HG03521 (cell line): Measurements from ENCODE around the gene ORC4.

Source experiments
- ATAC-seq: cut with Tn5 transposase; IDR thresholded peaks from one replicate; pipeline ENCODE4 v1.9.1; 2021; ENCODE audit warnings: mild to moderate bottlenecking, moderate library complexity; ENCODE audit not compliant: unreplicated experiment

The ORC4 gene

DNA sequence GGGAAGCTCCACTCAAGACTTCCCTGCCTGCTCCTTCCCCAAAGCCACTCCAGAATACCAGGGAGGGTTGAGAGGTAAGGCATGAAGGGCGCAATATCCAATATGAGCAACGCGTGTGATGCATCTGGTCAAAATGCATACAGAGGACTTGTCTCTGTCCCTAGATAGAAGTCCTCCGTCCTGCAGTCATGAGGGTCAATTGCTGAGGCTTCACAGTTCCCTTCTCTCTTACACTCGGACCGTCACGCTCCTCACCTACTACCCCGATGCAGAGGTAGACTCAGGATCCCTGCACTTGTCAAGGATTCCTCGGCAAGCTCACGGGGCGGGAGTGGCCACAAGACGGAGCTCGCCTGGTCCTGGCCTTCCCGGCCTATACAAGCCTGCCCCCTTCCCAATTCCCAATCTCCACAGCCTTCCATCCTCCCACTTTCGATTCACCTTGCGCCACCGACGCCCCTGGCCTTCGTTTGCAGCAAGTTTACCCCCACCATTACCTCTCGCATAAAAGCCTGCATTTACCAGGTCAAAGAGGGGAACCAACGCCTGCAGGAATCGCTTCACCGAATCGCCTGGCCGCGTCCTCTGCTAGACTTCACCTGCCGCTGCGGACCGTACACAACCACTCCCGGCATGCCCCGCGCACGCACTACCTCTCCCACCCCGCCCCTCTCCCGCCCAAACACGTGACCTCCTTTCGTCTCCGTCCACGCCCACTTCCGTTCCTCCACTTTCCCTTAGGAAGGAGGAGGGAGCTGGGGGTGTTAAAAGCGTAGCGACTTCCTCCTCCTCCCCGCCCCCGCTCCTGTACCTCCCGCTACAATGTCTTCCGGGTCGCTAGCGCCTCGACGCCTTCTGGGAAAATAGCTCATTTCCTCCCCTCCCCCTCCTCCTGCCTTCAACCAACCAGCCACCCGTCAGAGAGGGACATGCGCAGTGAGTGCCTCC lies at the start of gene ORC4:
Gene ORC4, minus strand, starts transcription at position 627 of the 948 bp plus-strand sequence. CDS start 44,779 bp downstream, outside the sequence.
- peak; percentile 79 for ATAC-seq

GRCh38 chr2:148067801-148068200 lies 47.3 kb upstream of the ORC4 start:
- ATAC-seq: no peak

GRCh38 chr2:148065936-148066335 lies 45.4 kb upstream of the ORC4 start:
- ATAC-seq: no peak

- no peak for ATAC-seq
Measured at GRCh38 chr2:148063633-148064032, 43.1 kb upstream of the ORC4 start.

GRCh38 chr2:148058641-148059040 lies 38.1 kb upstream of the ORC4 start:
- no peak for ATAC-seq

DNA sequence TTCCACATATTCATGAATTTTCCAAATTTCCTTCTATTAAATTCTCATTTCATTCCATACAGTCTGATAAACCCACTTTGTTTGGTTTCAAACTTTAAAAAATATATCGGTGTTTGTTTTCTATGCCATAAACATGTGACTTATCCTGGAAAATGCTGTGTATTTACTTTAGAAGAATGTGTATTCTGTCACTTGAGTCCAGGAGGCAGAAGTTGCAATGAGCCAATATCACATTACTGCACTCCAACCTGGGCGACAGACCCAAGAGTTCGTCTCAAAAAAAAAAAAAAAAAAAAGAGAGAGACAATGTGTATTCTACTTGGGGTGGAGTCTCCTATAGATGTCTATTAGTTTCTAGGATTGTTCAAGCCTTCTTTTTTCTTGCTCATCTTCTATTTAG lies 32.1 kb upstream of the ORC4 start:
- ATAC-seq: no peak

DNA sequence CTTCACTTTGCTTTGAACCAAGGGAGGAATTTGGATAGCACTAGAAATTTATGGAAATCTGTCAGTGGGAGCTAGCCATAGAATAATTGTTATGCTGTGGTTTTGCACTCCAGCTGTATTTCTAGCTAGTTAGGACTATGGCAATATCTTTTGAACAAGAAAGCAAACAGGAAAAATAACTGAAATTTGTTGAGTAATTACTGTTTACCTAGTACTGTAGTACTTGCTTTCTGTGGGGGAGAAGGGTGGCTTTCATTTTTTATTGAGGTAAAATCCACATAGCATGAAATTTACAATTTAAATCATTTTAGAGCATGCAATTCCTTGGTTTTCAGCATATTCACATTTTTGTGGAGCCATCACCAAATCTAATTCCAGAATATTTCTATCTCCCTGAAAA lies 28.7 kb upstream of the ORC4 start:
- ATAC-seq: no peak

DNA sequence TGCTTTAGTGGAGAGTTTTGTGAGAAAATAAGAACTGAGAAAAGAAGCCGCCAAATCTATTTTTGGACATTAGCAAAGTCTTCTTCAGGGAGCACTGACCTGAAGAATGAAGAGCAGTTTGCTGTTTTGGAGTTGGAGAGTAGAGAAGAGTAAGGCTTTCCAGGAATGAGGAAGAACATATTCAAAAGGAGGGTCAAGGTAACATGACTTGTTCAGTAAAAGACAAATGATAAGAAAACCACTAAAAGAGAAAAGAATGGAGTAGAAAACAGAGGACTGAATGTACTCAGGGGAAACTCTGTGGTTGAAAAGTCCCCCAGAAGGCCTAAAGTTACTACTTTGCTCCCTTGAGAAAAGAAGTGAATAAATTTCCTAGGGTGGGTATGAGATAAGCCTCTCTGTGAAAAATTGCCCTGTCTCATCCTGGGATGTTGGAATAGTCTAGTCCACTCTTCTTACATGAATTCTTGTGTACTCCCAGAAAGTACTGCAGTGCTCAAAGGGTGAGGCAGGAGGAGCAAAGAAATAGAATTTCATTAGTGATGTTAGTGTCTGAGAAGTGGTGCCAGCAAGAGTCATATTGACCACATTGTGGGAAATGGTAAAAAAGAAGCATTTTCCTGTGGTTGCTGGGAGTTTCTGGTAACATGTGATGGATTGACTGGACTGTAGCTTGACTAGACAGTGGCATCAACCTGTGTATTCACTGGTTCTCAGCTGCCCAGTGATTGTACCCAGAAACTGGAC lies 28.1 kb upstream of the ORC4 start:
- peak; percentile 53 for ATAC-seq

GRCh38 chr2:148046802-148047201 lies 26.3 kb upstream of the ORC4 start:
- no peak for ATAC-seq

DNA sequence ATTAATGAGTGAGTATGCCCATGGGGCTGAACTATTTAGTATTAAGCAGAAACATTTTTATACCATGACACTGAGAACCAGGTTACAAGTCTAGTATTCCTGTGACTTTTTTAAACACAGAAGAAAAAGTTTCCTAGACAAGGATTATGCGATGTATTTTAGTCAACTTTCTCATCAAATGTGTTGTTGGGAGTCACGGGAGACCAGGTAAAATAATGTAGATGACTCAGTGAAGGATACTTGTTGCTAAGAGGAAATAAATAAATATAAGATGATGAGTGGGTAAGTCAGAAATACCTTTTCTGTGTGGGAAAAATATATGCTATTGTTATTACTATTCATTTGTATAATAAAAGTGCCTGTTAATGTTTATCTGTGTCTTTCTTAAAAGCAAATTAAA lies 23.8 kb upstream of the ORC4 start:
- ATAC-seq: no peak

DNA sequence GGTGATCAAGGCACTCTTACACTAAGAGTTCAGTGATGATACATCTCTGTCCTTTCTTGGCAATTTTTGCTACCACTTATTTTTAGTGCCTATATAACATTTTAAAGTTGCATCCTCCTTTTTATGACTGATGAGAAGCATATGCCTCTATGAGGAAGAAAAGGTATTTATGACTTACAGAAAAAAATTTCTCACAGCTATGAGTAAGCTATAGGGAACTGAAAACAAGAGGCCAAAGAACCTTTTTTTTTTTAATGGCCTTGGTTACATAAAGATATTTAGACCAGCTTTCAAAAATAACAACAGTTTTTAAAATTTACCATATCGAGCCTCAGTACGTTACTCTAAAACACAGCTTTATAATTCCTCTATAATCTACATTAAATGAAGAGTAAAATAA lies 21.7 kb upstream of the ORC4 start:
- ATAC-seq: peak; percentile 88

GRCh38 chr2:148039783-148040182 lies 19.2 kb upstream of the ORC4 start:
- no peak for ATAC-seq

- ATAC-seq: no peak
Measured at GRCh38 chr2:148032215-148032614, 11.7 kb upstream of the ORC4 start.

GRCh38 chr2:148031152-148031551 lies 10.6 kb upstream of the ORC4 start:
- ATAC-seq: no peak

- no peak for ATAC-seq
Measured at GRCh38 chr2:148028781-148029180, 8.2 kb upstream of the ORC4 start.

DNA sequence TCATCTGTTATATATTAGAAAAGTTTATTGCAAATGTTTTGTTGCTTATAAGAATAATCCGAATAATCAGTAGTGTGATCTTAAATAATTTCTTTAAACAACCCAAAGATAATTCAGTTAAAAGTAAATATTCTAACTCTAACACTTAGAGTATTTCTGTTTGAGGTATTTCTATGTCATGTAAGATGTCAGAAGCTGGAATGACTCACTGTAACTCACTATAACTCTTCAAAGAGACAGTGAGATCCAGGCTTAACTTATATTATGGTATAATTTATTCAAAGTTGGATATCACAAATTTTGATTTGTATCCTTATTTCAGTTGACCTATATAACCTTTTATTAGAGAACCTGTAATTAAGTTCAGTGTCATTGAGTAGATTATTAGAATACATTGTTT lies 7.3 kb upstream of the ORC4 start:
- no peak for ATAC-seq

DNA sequence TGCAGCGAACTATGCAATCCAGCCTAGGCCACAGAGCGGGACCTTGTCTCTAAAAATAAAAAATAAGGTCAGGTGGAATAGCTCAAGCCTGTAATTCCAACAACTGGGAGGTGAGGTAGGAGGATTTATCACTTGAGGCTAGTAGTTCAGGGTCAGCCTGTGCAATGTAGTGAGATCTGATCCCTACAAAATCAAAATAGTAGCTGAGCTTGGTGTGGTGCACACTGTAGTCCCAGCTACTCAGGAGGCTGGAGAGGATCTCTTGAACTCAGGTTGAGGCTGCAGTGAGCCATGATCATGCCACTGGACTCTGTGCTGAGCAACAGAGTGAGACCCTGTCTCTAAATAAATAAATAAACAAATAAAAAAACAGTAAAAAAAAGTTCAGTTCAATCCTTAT lies 6.0 kb upstream of the ORC4 start:
- no peak for ATAC-seq

GRCh38 chr2:148023861-148024260 lies 3.3 kb upstream of the ORC4 start:
- peak; percentile 24 for ATAC-seq

GRCh38 chr2:148022882-148023281 lies 2.3 kb upstream of the ORC4 start:
- ATAC-seq: no peak

DNA sequence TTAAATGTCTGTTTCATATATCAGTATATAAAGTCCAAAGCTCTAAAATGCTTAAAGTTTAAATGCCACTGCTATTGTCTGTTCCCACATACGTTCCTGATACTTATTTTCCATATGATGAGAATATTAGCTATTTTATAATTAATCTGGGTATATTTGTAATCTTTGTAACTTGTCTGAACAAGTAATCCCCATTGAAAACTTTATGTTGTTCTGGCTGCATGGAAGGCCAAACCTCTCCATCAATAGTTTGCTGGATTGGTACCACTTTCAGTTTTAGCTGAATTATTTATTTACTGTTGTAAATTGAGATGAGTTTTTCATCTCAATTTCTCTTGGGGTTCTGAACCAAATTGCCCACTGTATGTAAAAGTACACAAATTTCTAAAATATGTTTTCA lies 1.8 kb upstream of the ORC4 start:
- no peak for ATAC-seq

DNA sequence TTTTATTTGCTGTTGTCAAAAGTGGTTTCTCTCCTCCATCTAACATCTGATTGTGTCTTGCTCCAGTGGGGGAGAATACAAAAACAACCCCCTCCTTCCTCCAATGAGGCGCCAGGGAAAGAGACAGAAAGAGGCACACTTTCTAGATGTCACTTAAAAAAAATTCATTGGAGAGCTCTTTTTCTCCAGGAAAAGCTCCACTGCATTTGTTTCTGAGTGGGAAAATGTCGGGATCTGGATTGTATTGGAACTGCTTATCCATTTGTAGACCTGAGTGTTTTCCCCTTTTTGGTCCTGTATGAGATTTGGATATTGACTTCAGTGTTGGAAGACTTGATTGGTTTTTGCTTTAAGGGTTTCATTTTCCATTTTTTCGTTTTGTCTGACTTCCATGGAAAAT lies 1.3 kb upstream of the ORC4 start:
- ATAC-seq: no peak
